ENCODE results near the gene EOMES. TPM values are rescaled to one million over a fixed set of nuclear protein-coding genes. Genes with fewer than 3 reads are reported as not detected.

The EOMES gene
- total and polyA plus RNA-seq, 10 donors, result 1.1 to 17.2 (median 12.2) TPM

- no peak overlapping the region for H3K27ac ChIP-seq
- no peak for DNase-seq
- TF ChIP-seq CTCF (IDR thresholded peaks at IDR 0.05 in 8 of 11, conservative IDR thresholded peaks at IDR 0.05 in 3 of 11), result no peak
- TF ChIP-seq POLR2A (IDR thresholded peaks at IDR 0.05), result no peak
- TF ChIP-seq POLR2AphosphoS5 (IDR thresholded peaks at IDR 0.05), result no peak
- peaks cover 0 to 23% (median 11%) of the 10 kb centered on the region in 6 donors for H3K4me1 ChIP-seq
- no peaks in the 10 kb centered on the region for H3K27me3 ChIP-seq (replicated peaks in 1 of 7)
- no peak overlapping the region for H3K4me3 ChIP-seq
- 79 to 93% (median 89%) methylated on average over 3 of the region's 3 CpGs for WGBS, 5 donors
- intact Hi-C loops (cut with DNase I; ENCODE audit: low total_unique reads), result loop anchor here (10.0 kb wide), 1 partner anchor 203 kb away; no protein-coding TSS in a partner anchor
- H3K9me3 ChIP-seq, result no peaks in the 10 kb centered on the region
- H3K36me3 ChIP-seq, result no peaks in the 10 kb centered on the region
These were observed 44.6 kb downstream of the EOMES start for GRCh38 chr3:27677565-27677964.

GRCh38 chr3:27675287-27675686 is 46.8 kb downstream of the EOMES start:
- TF ChIP-seq POLR2A (IDR thresholded peaks at IDR 0.05), result no peak
- no peak for TF ChIP-seq CTCF (IDR thresholded peaks at IDR 0.05 in 8 of 11, conservative IDR thresholded peaks at IDR 0.05 in 3 of 11)
- no peak for TF ChIP-seq POLR2AphosphoS5 (IDR thresholded peaks at IDR 0.05)
- intact Hi-C loops (cut with DNase I; ENCODE audit: low total_unique reads), result loop anchor here (10.0 kb wide), 1 partner anchor 200 kb away; no protein-coding TSS in a partner anchor
- H3K27me3 ChIP-seq (replicated peaks in 1 of 7), result no peaks in the 10 kb centered on the region
- DNase-seq, result no peak
- peaks cover 0 to 8% (median 0%) of the 10 kb centered on the region in 6 donors for H3K4me1 ChIP-seq
- no peak overlapping the region for H3K27ac ChIP-seq
- no peaks in the 10 kb centered on the region for H3K36me3 ChIP-seq
- no peaks in the 10 kb centered on the region for H3K9me3 ChIP-seq
- WGBS, 5 donors, result 53 to 69% (median 61%) methylated on average over 3 of the region's 3 CpGs
- H3K4me3 ChIP-seq, result no peak overlapping the region

GRCh38 chr3:27673701-27674100 is 48.4 kb downstream of the EOMES start:
- peaks cover 0 to 3% (median 0%) of the 10 kb centered on the region in 6 donors for H3K4me1 ChIP-seq
- no peaks in the 10 kb centered on the region for H3K9me3 ChIP-seq
- TF ChIP-seq POLR2A (IDR thresholded peaks at IDR 0.05) (no peak), POLR2AphosphoS5 (IDR thresholded peaks at IDR 0.05) (no peak), CTCF (IDR thresholded peaks at IDR 0.05 in 8 of 11, conservative IDR thresholded peaks at IDR 0.05 in 3 of 11) (no peak)
- no peaks in the 10 kb centered on the region for H3K27me3 ChIP-seq (replicated peaks in 1 of 7)
- 33 to 64% (median 44%) methylated on average over 2 of the region's 2 CpGs for WGBS, 5 donors
- no peaks in the 10 kb centered on the region for H3K36me3 ChIP-seq
- intact Hi-C loops (cut with DNase I; ENCODE audit: low total_unique reads), result loop anchor here (10.0 kb wide), 1 partner anchor 199 kb away; no protein-coding TSS in a partner anchor
- no peak overlapping the region for H3K4me3 ChIP-seq
- no peak for DNase-seq
- no peak overlapping the region for H3K27ac ChIP-seq

GRCh38 chr3:27671101-27671500 is 51.0 kb downstream of the EOMES start:
- no peak overlapping the region for H3K27ac ChIP-seq
- no peaks in the 10 kb centered on the region for H3K9me3 ChIP-seq
- no peaks in the 10 kb centered on the region for H3K27me3 ChIP-seq (replicated peaks in 1 of 7)
- intact Hi-C loops (cut with DNase I; ENCODE audit: low total_unique reads), result loop anchor here (10.0 kb wide), 1 partner anchor 196 kb away; no protein-coding TSS in a partner anchor
- peaks cover 0 to 23% (median 9%) of the 10 kb centered on the region in 6 donors for H3K4me1 ChIP-seq
- TF ChIP-seq POLR2A (IDR thresholded peaks at IDR 0.05) (no peak), CTCF (IDR thresholded peaks at IDR 0.05 in 8 of 11, conservative IDR thresholded peaks at IDR 0.05 in 3 of 11) (no peak), POLR2AphosphoS5 (IDR thresholded peaks at IDR 0.05) (no peak)
- no peak for DNase-seq
- H3K36me3 ChIP-seq, result no peaks in the 10 kb centered on the region
- 76 to 90% (median 85%) methylated on average over 6 of the region's 6 CpGs for WGBS, 5 donors
- no peak overlapping the region for H3K4me3 ChIP-seq
